ENCODE data around the gene TMEM232.

TMEM232 gene

GRCh38 chr5:110377943-110378342, 348.5 kb downstream of the TMEM232 start:
- in situ Hi-C loops (cut with HindIII; ENCODE audit: low pct_unique_long_range_greater_than_20kb, low sequenced_read_pairs), result no loop called here
- no peak for DNase-seq (ENCODE audit: low read depth in 1 of 2, low spot score in 1 of 2)
- no peak for TF ChIP-seq JUND (IDR thresholded peaks at IDR 0.05; ENCODE audit: low read depth)

- no peak for DNase-seq (ENCODE audit: low read depth in 1 of 2, low spot score in 1 of 2)
- TF ChIP-seq JUND (IDR thresholded peaks at IDR 0.05; ENCODE audit: low read depth), result no peak
- in situ Hi-C loops (cut with HindIII; ENCODE audit: low pct_unique_long_range_greater_than_20kb, low sequenced_read_pairs), result no loop called here
Measured at GRCh38 chr5:110377361-110377760, 349.1 kb downstream of the TMEM232 start.

GRCh38 chr5:110376281-110376951, 350.1 kb downstream of the TMEM232 start:
- in situ Hi-C loops (cut with HindIII; ENCODE audit: low pct_unique_long_range_greater_than_20kb, low sequenced_read_pairs), result no loop called here
- DNase-seq (ENCODE audit: low read depth in 1 of 2, low spot score in 1 of 2), result no peak
- TF ChIP-seq JUND (IDR thresholded peaks at IDR 0.05; ENCODE audit: low read depth), result no peak

GRCh38 chr5:110371725-110372041, 354.8 kb downstream of the TMEM232 start:
- no peak for DNase-seq (ENCODE audit: low read depth in 1 of 2, low spot score in 1 of 2)
- in situ Hi-C loops (cut with HindIII; ENCODE audit: low pct_unique_long_range_greater_than_20kb, low sequenced_read_pairs), result no loop called here

GRCh38 chr5:110371011-110371724, 355.3 kb downstream of the TMEM232 start:
- no peak for TF ChIP-seq JUND (IDR thresholded peaks at IDR 0.05; ENCODE audit: low read depth)
- in situ Hi-C loops (cut with HindIII; ENCODE audit: low pct_unique_long_range_greater_than_20kb, low sequenced_read_pairs), result no loop called here
- DNase-seq (ENCODE audit: low read depth in 1 of 2, low spot score in 1 of 2), result no peak

More at GRCh38 chr5:110371725-110372041, 354.8 kb downstream of the TMEM232 start:
- no peak for TF ChIP-seq JUND (IDR thresholded peaks at IDR 0.05; ENCODE audit: low read depth)
